ENCODE results near the gene JPH4.

DNA sequence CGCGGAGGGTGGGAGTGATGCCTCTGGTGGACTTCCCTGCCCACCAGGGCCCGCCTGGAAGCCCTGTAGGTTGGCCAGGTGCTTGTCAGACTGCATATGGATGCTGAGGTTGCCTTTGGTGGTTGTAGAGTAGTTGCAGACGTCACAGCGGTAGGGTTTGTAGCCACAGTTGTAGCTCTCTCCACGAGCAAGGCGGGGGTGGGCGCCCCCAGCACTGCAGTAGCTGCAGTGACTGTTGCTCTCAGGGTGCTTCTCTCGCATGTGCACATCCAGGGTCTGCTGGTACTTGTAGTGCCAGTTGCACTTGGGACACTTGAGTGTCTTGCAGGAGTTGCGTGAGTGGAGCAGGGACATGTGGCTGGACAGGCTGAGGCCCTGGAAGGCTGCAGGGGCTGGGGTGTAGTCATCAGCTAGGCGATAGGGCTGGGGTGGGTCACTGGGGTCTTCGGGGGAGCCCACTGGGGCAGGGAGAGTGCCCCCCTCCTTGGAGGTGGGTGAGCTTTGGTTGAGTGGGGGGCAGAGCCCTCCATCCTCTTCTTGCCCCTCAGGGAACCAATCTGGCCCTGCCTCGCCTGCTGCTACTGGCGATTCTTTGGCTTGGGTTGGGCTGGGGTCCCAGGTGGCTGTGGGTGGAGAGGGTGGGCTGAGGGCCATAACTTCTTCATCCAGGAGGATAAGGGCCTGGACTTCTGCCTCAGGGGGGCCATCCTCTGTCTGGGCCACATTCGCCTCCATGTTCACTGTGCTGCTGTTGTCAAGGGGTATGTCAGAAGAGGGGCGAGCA lies 44.7 kb downstream of the JPH4 start:
- TF ChIP-seq EZH2 (IDR thresholded peaks at IDR 0.05; ENCODE audit: borderline replicate concordance, low read depth, low read length, poor library complexity, severe bottlenecking): no peak
- no peak for TF ChIP-seq CTCF (conservative IDR thresholded peaks at IDR 0.05; ENCODE audit: low read depth, low read length)

Measured in A673 (cell line).